CD14-positive monocyte (primary cell): ENCODE results near the gene FAM187B. TPM values are rescaled to one million over a fixed set of nuclear protein-coding genes. Genes with fewer than 3 reads are reported as not detected.

ENCODE experiments used
- DNase-seq, 3 donors: peaks; one replicate each; pipeline ENCODE4 v3.0.0-alpha.2; 2011 to 2022
- H2AFZ ChIP-seq: 2 replicates; pipeline ENCODE4 v1.6.0; 2012; ENCODE audit warnings: mild to moderate bottlenecking, low read depth, low read length, inconsistent platforms; ENCODE audit not compliant: insufficient read depth, poor library complexity, severe bottlenecking
- H3K27ac ChIP-seq, 2 donors: 1 replicate in 1 of 2; 2 replicates in 1 of 2; pipeline ENCODE4 v1.5.1; 2012 to 2013; ENCODE audit warnings: low read length in 2 of 2, control low read depth in 1 of 2, inconsistent platforms in 1 of 2, low read depth in 1 of 2, mild to moderate bottlenecking in 1 of 2
- H3K27me3 ChIP-seq, 2 donors: one replicate each; pipeline versions ENCODE4 v1.6.0 to v1.6.1; 2011 to 2013; ENCODE audit warnings: low read length in 2 of 2; ENCODE audit not compliant: control insufficient read depth in 2 of 2, insufficient read depth in 2 of 2
- H3K36me3 ChIP-seq, 2 donors: replicated peaks in 1 of 2; 1 replicate in 1 of 2; 2 replicates in 1 of 2; pipeline versions ENCODE4 v1.5.1 to v1.6.1; 2012 to 2013; ENCODE audit warnings: low read length in 2 of 2, control low read depth in 1 of 2, inconsistent platforms in 1 of 2, mild to moderate bottlenecking in 1 of 2; ENCODE audit not compliant: insufficient read depth in 2 of 2, control insufficient read depth in 1 of 2
- H3K4me1 ChIP-seq, 2 donors: 1 replicate in 1 of 2; 2 replicates in 1 of 2; pipeline versions ENCODE4 v1.5.1 to v1.6.1; 2012 to 2013; ENCODE audit warnings: low read length in 2 of 2, control low read depth in 1 of 2, inconsistent platforms in 1 of 2, mild to moderate bottlenecking in 1 of 2, moderate library complexity in 1 of 2; ENCODE audit not compliant: insufficient read depth in 2 of 2, control insufficient read depth in 1 of 2
- H3K4me2 ChIP-seq: replicated peaks from 2 replicates; pipeline ENCODE3; 2012; ENCODE audit warnings: low read length, moderate library complexity, mild to moderate bottlenecking; ENCODE audit not compliant: poor library complexity, severe bottlenecking; ENCODE audit errors: extremely low read depth
- H3K4me3 ChIP-seq, 3 experiments: fragments of 200-600 bp in 1 of 3; sonication (generic) in 1 of 3; replicated peaks in 1 of 3; 1 replicate in 2 of 3; 2 replicates in 1 of 3; pipeline ENCODE4 v1.5.1; 2011 to 2013; ENCODE audit warnings: low read length in 3 of 3, mild to moderate bottlenecking in 3 of 3, control low read depth in 2 of 3, low read depth in 2 of 3, inconsistent platforms in 1 of 3, moderate library complexity in 1 of 3
- H3K79me2 ChIP-seq: 2 replicates; pipeline ENCODE4 v1.6.0; 2012; ENCODE audit warnings: mild to moderate bottlenecking, control low read depth, inconsistent platforms, low read length, moderate library complexity; ENCODE audit not compliant: insufficient read depth
- H3K9ac ChIP-seq: 2 replicates; pipeline ENCODE4 v1.6.0; 2017; ENCODE audit warnings: low read length, mild to moderate bottlenecking; ENCODE audit not compliant: insufficient read depth, poor library complexity, severe bottlenecking
- H3K9me3 ChIP-seq, 2 donors: replicated peaks in 1 of 2; 1 replicate in 1 of 2; 2 replicates in 1 of 2; pipeline versions ENCODE4 v1.5.1 to v1.6.1; 2012 to 2013; ENCODE audit warnings: low read length in 2 of 2, control low read depth in 1 of 2; ENCODE audit not compliant: control insufficient read depth in 1 of 2, insufficient read depth in 1 of 2
- H4K20me1 ChIP-seq: 2 replicates; pipeline ENCODE4 v1.6.0; 2012; ENCODE audit warnings: mild to moderate bottlenecking, low read length, control low read depth, moderate library complexity; ENCODE audit not compliant: insufficient read depth
- H3K27ac Mint-ChIP-seq, 7 donors: one replicate each; pipeline ENCODE4 v1.8.0; 2020; ENCODE audit warnings: mild to moderate bottlenecking in 7 of 7, mixed read lengths in 7 of 7, moderate library complexity in 6 of 7, inconsistent platforms in 2 of 7
- H3K27me3 Mint-ChIP-seq, 3 donors: one replicate each; pipeline ENCODE4 v1.8.0; 2021 to 2022; ENCODE audit warnings: low read depth in 3 of 3, mild to moderate bottlenecking in 3 of 3, mixed read lengths in 3 of 3, moderate library complexity in 3 of 3, inconsistent platforms in 1 of 3
- H3K36me3 Mint-ChIP-seq, 2 donors: one replicate each; pipeline ENCODE4 v1.8.0; 2020; ENCODE audit warnings: mixed read lengths in 2 of 2, inconsistent platforms in 1 of 2, mild to moderate bottlenecking in 1 of 2
- H3K4me1 Mint-ChIP-seq: one replicate; pipeline ENCODE4 v1.8.0; 2020; ENCODE audit warnings: mild to moderate bottlenecking, mixed read lengths
- H3K4me3 Mint-ChIP-seq, 2 donors: one replicate each; pipeline ENCODE4 v1.8.0; 2020; ENCODE audit warnings: mild to moderate bottlenecking in 2 of 2, mixed read lengths in 2 of 2, moderate library complexity in 1 of 2
- H3K9me3 Mint-ChIP-seq, 7 donors: one replicate each; pipeline ENCODE4 v1.8.0; 2020 to 2022; ENCODE audit warnings: mixed read lengths in 7 of 7, mild to moderate bottlenecking in 6 of 7, moderate library complexity in 6 of 7, inconsistent platforms in 2 of 7
- CTCF ChIP-seq: fragments of 200-600 bp; IDR thresholded peaks from one replicate; pipeline ENCODE4 v1.8.0; 2022; ENCODE audit warnings: antibody characterized with exemption, mild to moderate bottlenecking
- WGBS: methylation state at CpG from one replicate; pipeline ENCODE4 v1.1.5; 2013; ENCODE audit warnings: missing lambda C conversion rate; ENCODE audit not compliant: insufficient coverage; 5-methylcytosine and 5-hydroxymethylcytosine counted together
- intact Hi-C, 2 donors: fragments of 100-400 bp; cut with micrococcal nuclease; formaldehyde crosslinking; loops; one replicate each; pipeline versions ENCODE4 v1.15.0 to v1.15.1; 2023
- polyA plus RNA-seq, 3 donors: library from polyadenylated mRNA; depleted of rRNA in 1 of 3; unstranded in 2 of 3; stranded (reverse) in 1 of 3; fragments of 300-500 nt in 2 of 3; fragments of >200 nt in 1 of 3; fragmentation: Illumina TruSeq in 2 of 3; gene quantifications; 1 replicate in 2 of 3; 2 replicates in 1 of 3; pipeline ENCODE4 v1.2.3, GENCODE V29; 2012 to 2021

Gene FAM187B
- polyA plus RNA-seq, 3 donors: not detected

- DNase-seq: no peak
- no CpG with 5 or more reads among the region's 1 CpG for WGBS
- Mint-ChIP-seq H3K4me1 (peaks cover 53% of the 10 kb centered on the region), H3K27me3 (no peaks in the 10 kb centered on the region), H3K9me3 (peaks cover 0 to 15% (median 5%) of the 10 kb centered on the region in 7 donors), H3K36me3 (peaks cover 0 to 2% of the 10 kb centered on the region in 2 donors), H3K4me3 (no peak overlapping the region), H3K27ac (peak overlapping the region in 5 of 7 donors; percentile 33 to 87 (median 56))
- Histone ChIP-seq H2AFZ (no peak overlapping the region), H3K36me3 (no peaks in the 10 kb centered on the region), H3K4me1 (peaks cover 47 to 49% of the 10 kb centered on the region in 2 donors), H4K20me1 (no peaks in the 10 kb centered on the region), H3K27me3 (no peaks in the 10 kb centered on the region), H3K4me3 (no peak overlapping the region), H3K9ac (no peak overlapping the region), H3K9me3 (no peaks in the 10 kb centered on the region), H3K27ac (no peak overlapping the region), H3K4me2 (no peak overlapping the region), H3K79me2 (no peaks in the 10 kb centered on the region)
- intact Hi-C loops: loop anchor here in 1 of 2 donors (10.0 kb wide), 1 partner anchor 58 kb away; the partner anchor contains the start of gene USF2
- TF ChIP-seq CTCF: no peak
Measured at GRCh38 chr19:35206855-35207254, 21.7 kb downstream of the FAM187B start.

- Histone ChIP-seq H3K27me3 (no peaks in the 10 kb centered on the region), H3K9me3 (no peaks in the 10 kb centered on the region), H3K9ac (no peak overlapping the region), H2AFZ (no peak overlapping the region), H3K4me3 (no peak overlapping the region), H3K36me3 (no peaks in the 10 kb centered on the region), H4K20me1 (no peaks in the 10 kb centered on the region), H3K4me1 (peaks cover 42 to 44% of the 10 kb centered on the region in 2 donors), H3K4me2 (no peak overlapping the region), H3K79me2 (no peaks in the 10 kb centered on the region), H3K27ac (no peak overlapping the region)
- no peak for TF ChIP-seq CTCF
- Mint-ChIP-seq H3K4me3 (peak overlapping the region in 1 of 2 donors; percentile 7), H3K27ac (peak overlapping the region in 2 of 7 donors; percentile 38 to 95), H3K36me3 (peaks cover 0 to 2% of the 10 kb centered on the region in 2 donors), H3K27me3 (no peaks in the 10 kb centered on the region), H3K9me3 (peaks cover 0 to 16% (median 5%) of the 10 kb centered on the region in 7 donors), H3K4me1 (peaks cover 49% of the 10 kb centered on the region)
- no peak for DNase-seq
- intact Hi-C loops: loop anchor here in 1 of 2 donors (10.0 kb wide), 1 partner anchor 58 kb away; the partner anchor contains the start of gene USF2
- WGBS: 11% methylated on average over 2 of the region's 5 CpGs
Measured at GRCh38 chr19:35206379-35206778, 22.2 kb downstream of the FAM187B start.
